ENCODE measurements around the gene TBK1. TPM values are rescaled to one million over a fixed set of nuclear protein-coding genes. Genes with fewer than 3 reads are reported as not detected.

TBK1 gene
- total RNA-seq, result 47.8 and 48.1 TPM in 2 replicates

DNA sequence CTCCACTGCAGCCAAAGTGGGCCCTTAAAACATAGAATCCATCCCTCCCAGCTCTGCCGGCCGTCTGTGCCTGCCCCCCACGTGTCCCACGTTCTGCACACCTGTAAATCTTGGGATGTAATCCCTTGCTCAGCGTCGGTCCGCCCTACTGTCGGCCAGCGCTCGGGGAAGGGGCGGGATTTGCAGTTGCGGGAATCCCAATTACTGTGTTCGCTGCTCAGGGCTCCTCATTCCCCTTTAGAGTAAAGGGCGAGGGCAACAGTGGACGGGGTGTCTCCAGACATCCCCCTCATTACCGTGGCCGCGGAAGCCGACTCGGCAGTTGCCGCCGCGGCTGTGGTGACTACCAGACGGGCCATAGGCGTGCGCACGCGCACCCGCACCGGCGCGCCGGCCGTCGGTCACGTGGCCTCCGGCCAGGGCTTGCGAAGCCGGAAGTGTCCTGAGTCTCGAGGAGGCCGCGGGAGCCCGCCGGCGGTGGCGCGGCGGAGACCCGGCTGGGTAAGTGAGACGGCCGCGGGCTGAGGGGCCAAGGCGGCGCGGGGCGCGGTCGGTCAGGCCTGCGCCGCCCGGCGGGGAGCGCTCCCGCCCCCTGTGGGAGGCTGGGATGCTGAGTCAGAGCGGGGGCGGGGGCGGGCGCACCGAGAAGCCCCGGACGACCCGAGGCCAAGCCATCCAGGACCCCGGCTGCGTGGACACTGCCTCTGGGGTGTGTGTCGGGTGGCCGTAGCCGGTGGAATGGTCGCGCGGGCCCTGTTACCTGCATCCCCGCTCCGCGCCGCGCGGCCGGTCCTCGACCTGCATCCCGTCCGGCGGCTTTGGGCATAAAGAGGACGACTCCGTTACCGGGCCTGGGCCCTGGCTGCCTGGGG lies at the start of gene TBK1:
TSS of gene TBK1 (plus strand) at position 434 of the 872 bp plus-strand sequence. CDS start 3,751 bp downstream, outside the sequence.

GRCh38 chr12:64403707-64404469 lies 48.0 kb upstream of the TBK1 start, which contains the start of gene XPOT:
TSS of gene XPOT (plus strand) at chr12:64404392. CDS start at chr12:64410036, 5,644 bp downstream.

Other genes starting within 250 kb of the TBK1 start
- 8.9 and 9.1 TPM in 2 replicates for gene KICS2, start 229.8 kb upstream of the TBK1 start, total RNA-seq
- 3.3 and 3.9 TPM in 2 replicates for gene C12orf56, start 61.4 kb upstream of the TBK1 start, total RNA-seq
- 164 and 231 TPM in 2 replicates for gene XPOT, start 47.7 kb upstream of the TBK1 start, total RNA-seq
- 44.1 and 49.6 TPM in 2 replicates for gene RASSF3, start 158.4 kb downstream of the TBK1 start, total RNA-seq

Measured in uterine smooth muscle cell (primary cell).